HCT116 (cell line): ENCODE results near the gene ZNF492.
"Not testable (repeated sequence)": the region's sequence is repeated elsewhere in the genome, so short reads cannot be mapped to it uniquely, and the experiment has no call there.

Source experiments
- CEBPB ChIP-seq: IDR thresholded peaks from 2 replicates; pipeline ENCODE4 v1.6.1; 2012; ENCODE audit warnings: low read depth
- POLR2AphosphoS5 ChIP-seq: IDR thresholded peaks from 2 replicates; pipeline ENCODE4 v1.6.1; 2011; ENCODE audit warnings: mild to moderate bottlenecking, low read depth, low read length, moderate library complexity
- YY1 ChIP-seq: IDR thresholded peaks from 2 replicates; pipeline ENCODE4 v1.6.1; 2011; ENCODE audit warnings: low read length, low read depth, moderate library complexity, mild to moderate bottlenecking; ENCODE audit not compliant: insufficient replicate concordance; ENCODE audit errors: extremely low read depth
- ZFX ChIP-seq: fragments of 450-650 bp; IDR thresholded peaks from 2 replicates; pipeline ENCODE4 v1.6.1; 2017
- TF ChIP-seq, protein P1 (sequence below), 3 experiments: fragments of 200-600 bp in 1 of 3; sonication (generic) in 1 of 3; IDR thresholded peaks in 2 of 3; conservative IDR thresholded peaks in 1 of 3; 2 replicates each; pipeline ENCODE4 v1.5.1; 2012 to 2017; ENCODE audit warnings: low read depth in 2 of 3, low read length in 2 of 3, antibody characterized with exemption in 1 of 3, borderline replicate concordance in 1 of 3, control low read depth in 1 of 3, mild to moderate bottlenecking in 1 of 3, mixed read lengths in 1 of 3, mixed run types in 1 of 3, moderate library complexity in 1 of 3; ENCODE audit not compliant: insufficient read depth in 1 of 3
- TF ChIP-seq, protein P2 (sequence below): IDR thresholded peaks from 2 replicates; pipeline ENCODE4 v1.6.1; 2012

DNA sequence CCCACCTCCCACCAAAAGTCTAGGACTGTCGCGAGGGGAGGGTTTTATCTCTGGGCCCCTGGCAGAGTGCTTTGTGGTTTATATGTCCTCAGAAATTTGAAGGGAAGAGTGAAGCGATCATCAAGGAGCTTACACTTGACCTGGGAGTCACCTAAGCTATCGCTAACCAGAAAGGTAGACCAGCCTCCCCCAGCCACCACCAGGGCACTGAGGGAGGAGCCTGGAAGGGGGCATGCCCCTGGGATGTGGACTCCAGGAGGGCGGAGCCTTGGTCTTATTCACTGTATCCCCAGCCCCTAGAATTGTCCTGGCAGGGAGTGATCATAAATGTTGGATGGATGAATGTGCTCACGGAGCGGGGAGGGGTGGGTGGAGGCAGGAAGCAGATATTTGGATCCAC lies 16.9 kb upstream of the ZNF492 start:
- TF ChIP-seq POLR2AphosphoS5, ZFX, YY1, CEBPB: not testable (repeated sequence)
- TF ChIP-seq, protein P1, sequence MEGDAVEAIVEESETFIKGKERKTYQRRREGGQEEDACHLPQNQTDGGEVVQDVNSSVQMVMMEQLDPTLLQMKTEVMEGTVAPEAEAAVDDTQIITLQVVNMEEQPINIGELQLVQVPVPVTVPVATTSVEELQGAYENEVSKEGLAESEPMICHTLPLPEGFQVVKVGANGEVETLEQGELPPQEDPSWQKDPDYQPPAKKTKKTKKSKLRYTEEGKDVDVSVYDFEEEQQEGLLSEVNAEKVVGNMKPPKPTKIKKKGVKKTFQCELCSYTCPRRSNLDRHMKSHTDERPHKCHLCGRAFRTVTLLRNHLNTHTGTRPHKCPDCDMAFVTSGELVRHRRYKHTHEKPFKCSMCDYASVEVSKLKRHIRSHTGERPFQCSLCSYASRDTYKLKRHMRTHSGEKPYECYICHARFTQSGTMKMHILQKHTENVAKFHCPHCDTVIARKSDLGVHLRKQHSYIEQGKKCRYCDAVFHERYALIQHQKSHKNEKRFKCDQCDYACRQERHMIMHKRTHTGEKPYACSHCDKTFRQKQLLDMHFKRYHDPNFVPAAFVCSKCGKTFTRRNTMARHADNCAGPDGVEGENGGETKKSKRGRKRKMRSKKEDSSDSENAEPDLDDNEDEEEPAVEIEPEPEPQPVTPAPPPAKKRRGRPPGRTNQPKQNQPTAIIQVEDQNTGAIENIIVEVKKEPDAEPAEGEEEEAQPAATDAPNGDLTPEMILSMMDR (IDR thresholded peaks at IDR 0.05 in 2 of 3, conservative IDR thresholded peaks at IDR 0.05 in 1 of 3; ENCODE audit: borderline replicate concordance in 1 of 3, insufficient read depth in 1 of 3, low read depth in 2 of 3, low read length in 2 of 3): not testable (repeated sequence)
- TF ChIP-seq, protein P2, sequence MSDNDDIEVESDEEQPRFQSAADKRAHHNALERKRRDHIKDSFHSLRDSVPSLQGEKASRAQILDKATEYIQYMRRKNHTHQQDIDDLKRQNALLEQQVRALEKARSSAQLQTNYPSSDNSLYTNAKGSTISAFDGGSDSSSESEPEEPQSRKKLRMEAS: not testable (repeated sequence)
